ENCODE data around the gene KHDC4. TPM values are rescaled to one million over a fixed set of nuclear protein-coding genes. Genes with fewer than 3 reads are reported as not detected.

KHDC4 gene
- total RNA-seq, 1 donor = 37.3 TPM

DNA sequence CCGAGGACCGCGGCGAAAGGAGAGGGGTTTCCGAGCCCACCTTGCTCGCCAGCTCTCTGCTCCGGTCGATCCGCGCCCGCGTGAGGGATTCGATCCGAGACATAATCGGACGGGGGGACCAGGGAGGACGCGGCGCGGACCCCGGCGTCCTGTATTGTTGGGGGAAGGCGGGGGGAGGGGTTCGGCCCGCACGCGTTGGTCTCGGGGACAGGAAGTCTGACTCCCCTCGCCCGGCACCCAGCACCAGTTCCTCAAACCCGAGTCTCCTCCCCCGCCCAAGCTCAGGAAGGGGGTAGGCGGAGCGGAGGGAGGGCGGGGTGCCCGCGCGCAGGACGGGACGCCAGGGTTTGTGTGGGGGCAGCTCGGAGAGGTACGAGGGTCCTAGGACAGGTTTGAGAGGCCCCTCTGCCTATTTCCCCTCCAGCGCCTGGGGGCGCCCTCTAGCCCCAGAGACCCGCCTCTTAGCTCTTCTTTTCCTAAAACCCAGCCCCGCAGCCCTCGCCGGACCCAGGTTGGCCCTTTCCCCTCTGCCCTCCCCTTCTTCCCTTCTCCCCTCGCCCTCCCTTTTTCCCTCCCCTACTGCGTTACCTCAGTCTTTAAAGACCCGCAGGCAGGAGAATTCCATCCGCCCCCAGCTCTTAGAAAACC lies 44.2 kb upstream of the KHDC4 start, which contains the start of gene ARHGEF2:
Gene ARHGEF2, minus strand, starts transcription at position 223 of the 648 bp plus-strand sequence. Its CDS starts 120 bp downstream, at position 103.
- Histone ChIP-seq H3K79me2 (ENCODE audit: insufficient read depth, low read length) (peaks cover 90% of the 10 kb centered on the region), H3K4me3 (ENCODE audit: insufficient read depth, low read length) (peak within 1 kb of the TSS; percentile 91), H3K4me1 (ENCODE audit: insufficient read depth, low read length) (peaks cover 75% of the 10 kb centered on the region), H3K9me3 (ENCODE audit: low read depth, low read length) (no peaks in the 10 kb centered on the region), H2AFZ (ENCODE audit: low read length) (peak within 1 kb of the TSS; percentile 38), H3K4me2 (ENCODE audit: insufficient read depth, low read length) (peak within 1 kb of the TSS; percentile 94), H3K27me3 (ENCODE audit: insufficient read depth, low read length) (no peaks in the 10 kb centered on the region), H4K20me1 (ENCODE audit: insufficient read depth, low read length) (peaks cover 28% of the 10 kb centered on the region), H3K36me3 (ENCODE audit: insufficient read depth, low read length) (no peaks in the 10 kb centered on the region), H3K27ac (ENCODE audit: low read depth, low read length) (peak within 1 kb of the TSS; percentile 92)
- peak; percentile 96 for DNase-seq (ENCODE audit: insufficient read length, low spot score, missing footprints)
- TF ChIP-seq, protein P1, sequence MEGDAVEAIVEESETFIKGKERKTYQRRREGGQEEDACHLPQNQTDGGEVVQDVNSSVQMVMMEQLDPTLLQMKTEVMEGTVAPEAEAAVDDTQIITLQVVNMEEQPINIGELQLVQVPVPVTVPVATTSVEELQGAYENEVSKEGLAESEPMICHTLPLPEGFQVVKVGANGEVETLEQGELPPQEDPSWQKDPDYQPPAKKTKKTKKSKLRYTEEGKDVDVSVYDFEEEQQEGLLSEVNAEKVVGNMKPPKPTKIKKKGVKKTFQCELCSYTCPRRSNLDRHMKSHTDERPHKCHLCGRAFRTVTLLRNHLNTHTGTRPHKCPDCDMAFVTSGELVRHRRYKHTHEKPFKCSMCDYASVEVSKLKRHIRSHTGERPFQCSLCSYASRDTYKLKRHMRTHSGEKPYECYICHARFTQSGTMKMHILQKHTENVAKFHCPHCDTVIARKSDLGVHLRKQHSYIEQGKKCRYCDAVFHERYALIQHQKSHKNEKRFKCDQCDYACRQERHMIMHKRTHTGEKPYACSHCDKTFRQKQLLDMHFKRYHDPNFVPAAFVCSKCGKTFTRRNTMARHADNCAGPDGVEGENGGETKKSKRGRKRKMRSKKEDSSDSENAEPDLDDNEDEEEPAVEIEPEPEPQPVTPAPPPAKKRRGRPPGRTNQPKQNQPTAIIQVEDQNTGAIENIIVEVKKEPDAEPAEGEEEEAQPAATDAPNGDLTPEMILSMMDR (IDR thresholded peaks at IDR 0.05; ENCODE audit: extremely low read depth, low read depth, low read length) = peak; percentile 30

DNA sequence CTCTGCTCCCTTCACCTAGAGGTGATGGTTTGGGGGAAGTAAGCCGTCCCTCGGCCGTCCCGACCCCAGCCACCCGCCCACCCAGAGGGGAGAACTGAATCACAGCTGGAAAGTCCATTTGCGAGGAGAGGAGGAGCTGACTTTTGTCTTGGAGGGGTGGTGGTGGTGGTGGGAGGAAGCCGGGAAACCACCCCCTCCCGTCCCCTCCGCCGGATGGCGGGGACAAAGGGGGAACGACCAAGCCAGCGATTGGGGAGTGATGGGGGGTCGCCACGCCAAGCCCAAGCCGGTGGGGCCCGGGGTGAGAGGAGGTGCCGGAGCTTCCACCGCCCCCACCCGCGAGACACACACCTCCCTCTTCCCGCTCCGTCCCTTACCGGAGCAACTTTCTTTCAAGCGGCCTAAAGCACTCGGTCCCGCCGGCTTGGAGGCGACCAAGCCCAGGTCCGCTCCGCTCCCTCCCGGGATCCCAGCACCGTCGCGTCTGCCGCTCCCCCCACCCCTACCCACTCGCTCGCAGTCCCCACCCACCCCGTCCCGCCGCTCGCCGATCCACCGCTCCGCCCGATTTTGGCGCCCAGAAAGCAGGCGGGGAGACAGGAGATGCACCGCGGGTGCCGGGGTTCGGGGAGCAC lies 43.6 kb upstream of the KHDC4 start:
- Histone ChIP-seq H4K20me1 (ENCODE audit: insufficient read depth, low read length) (peaks cover 32% of the 10 kb centered on the region), H3K4me1 (ENCODE audit: insufficient read depth, low read length) (peaks cover 69% of the 10 kb centered on the region), H3K36me3 (ENCODE audit: insufficient read depth, low read length) (no peaks in the 10 kb centered on the region), H3K4me3 (ENCODE audit: insufficient read depth, low read length) (peak overlapping the region; percentile 91), H3K4me2 (ENCODE audit: insufficient read depth, low read length) (peak overlapping the region; percentile 94), H3K27ac (ENCODE audit: low read depth, low read length) (peak overlapping the region; percentile 92), H3K27me3 (ENCODE audit: insufficient read depth, low read length) (no peaks in the 10 kb centered on the region), H2AFZ (ENCODE audit: low read length) (peak overlapping the region; percentile 38), H3K79me2 (ENCODE audit: insufficient read depth, low read length) (peaks cover 94% of the 10 kb centered on the region), H3K9me3 (ENCODE audit: low read depth, low read length) (no peaks in the 10 kb centered on the region)
- peak; percentile 92 for DNase-seq (ENCODE audit: insufficient read length, low spot score, missing footprints)
- TF ChIP-seq, protein P1 (IDR thresholded peaks at IDR 0.05; ENCODE audit: extremely low read depth, low read depth, low read length) = no peak

DNA sequence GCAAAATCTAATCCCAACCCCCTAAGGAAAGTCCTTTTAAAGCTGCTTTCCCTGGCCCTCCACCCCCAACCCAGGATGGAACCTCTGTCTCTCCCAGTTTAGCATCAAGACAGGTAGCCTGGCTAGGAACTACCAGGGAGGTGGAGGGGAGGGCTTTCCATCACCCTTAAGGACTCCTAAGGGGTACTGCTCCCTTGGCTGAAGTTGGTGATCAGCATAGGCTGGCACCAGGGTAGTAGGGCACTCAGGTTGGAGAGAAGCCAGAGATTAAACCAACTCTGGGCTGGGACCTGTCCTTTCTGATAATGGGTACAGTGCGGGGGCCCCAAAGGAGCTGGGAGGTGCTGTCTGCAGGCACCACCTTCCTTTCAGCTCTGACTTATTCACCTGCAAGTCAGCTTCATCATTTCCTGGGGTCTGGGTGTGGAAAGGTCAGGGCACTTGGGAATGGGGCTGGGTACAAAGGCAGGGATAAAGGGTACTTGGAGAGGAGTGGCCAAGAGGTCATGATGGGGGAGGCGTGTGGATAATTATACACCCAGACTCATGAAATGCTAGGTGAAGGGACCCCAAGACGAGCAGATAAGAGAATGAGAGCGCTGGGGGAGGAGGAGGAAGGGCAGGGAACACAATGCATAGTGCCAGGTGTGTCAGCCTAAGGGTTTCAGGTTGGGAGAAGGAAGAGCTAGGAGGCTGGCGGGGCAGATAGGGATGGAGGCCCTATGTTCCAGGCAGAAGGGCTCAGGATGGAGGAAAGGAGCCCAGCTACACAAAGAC lies 42.9 kb upstream of the KHDC4 start:
- Histone ChIP-seq H4K20me1 (ENCODE audit: insufficient read depth, low read length) (peaks cover 37% of the 10 kb centered on the region), H3K79me2 (ENCODE audit: insufficient read depth, low read length) (peaks cover 98% of the 10 kb centered on the region), H3K27ac (ENCODE audit: low read depth, low read length) (peak overlapping the region; percentile 92), H3K36me3 (ENCODE audit: insufficient read depth, low read length) (no peaks in the 10 kb centered on the region), H3K27me3 (ENCODE audit: insufficient read depth, low read length) (no peaks in the 10 kb centered on the region), H3K4me1 (ENCODE audit: insufficient read depth, low read length) (peaks cover 62% of the 10 kb centered on the region), H3K4me3 (ENCODE audit: insufficient read depth, low read length) (peak overlapping the region; percentile 91), H3K9me3 (ENCODE audit: low read depth, low read length) (no peaks in the 10 kb centered on the region), H2AFZ (ENCODE audit: low read length) (no peak overlapping the region), H3K4me2 (ENCODE audit: insufficient read depth, low read length) (peak overlapping the region; percentile 94)
- DNase-seq (ENCODE audit: insufficient read length, low spot score, missing footprints) = no peak
- TF ChIP-seq, protein P1 (IDR thresholded peaks at IDR 0.05; ENCODE audit: extremely low read depth, low read depth, low read length) = no peak
